Measurements from ENCODE around the gene ZNF880.
A peak's percentile ranks its signal among the peaks of the same experiment; 100 is the strongest.
"Not testable (repeated sequence)": the region's sequence is repeated elsewhere in the genome, so short reads cannot be mapped to it uniquely, and the experiment has no call there.

ZNF880 gene

GRCh38 chr19:52369559-52370340 is at the start of gene ZNF880:
Gene ZNF880, plus strand, starts transcription at chr19:52369923. Its CDS starts 43 bp downstream, at chr19:52369966.
- peak; percentile 91 for DNase-seq

GRCh38 chr19:52322429-52322828 is 47.3 kb upstream of the ZNF880 start:
- no peak for DNase-seq

GRCh38 chr19:52331757-52332156 is 38.0 kb upstream of the ZNF880 start:
- DNase-seq, result no peak

GRCh38 chr19:52335768-52336116 is 34.0 kb upstream of the ZNF880 start:
- DNase-seq, result no peak

- DNase-seq, result peak; percentile 87
These were observed 33.5 kb upstream of the ZNF880 start, which contains the start of gene ZNF610 for GRCh38 chr19:52336117-52336790. Gene ZNF610, plus strand, starts transcription at chr19:52336243. Its CDS starts 12,930 bp downstream, at chr19:52349173.

GRCh38 chr19:52336791-52337381 is 32.8 kb upstream of the ZNF880 start:
- no peak for DNase-seq

GRCh38 chr19:52339022-52339421 is 30.7 kb upstream of the ZNF880 start:
- DNase-seq, result not testable (repeated sequence)

GRCh38 chr19:52343548-52343947 is 26.2 kb upstream of the ZNF880 start:
- DNase-seq, result peak; percentile 68

- no peak for DNase-seq
These were observed 24.6 kb upstream of the ZNF880 start for GRCh38 chr19:52345162-52345561.

- no peak for DNase-seq
These were observed 18.2 kb upstream of the ZNF880 start for GRCh38 chr19:52351512-52351911.

- no peak for DNase-seq
These were observed 3.3 kb upstream of the ZNF880 start for GRCh38 chr19:52366414-52366824.

- DNase-seq, result no peak
These were observed 603 bp downstream of the ZNF880 start for GRCh38 chr19:52370341-52370710.

GRCh38 chr19:52391135-52391534 is 21.4 kb downstream of the ZNF880 start:
- DNase-seq, result no peak

GRCh38 chr19:52397310-52398080 is 27.8 kb downstream of the ZNF880 start, which contains the start of gene ZNF528:
Gene ZNF528, plus strand, starts transcription at chr19:52397849. Its CDS starts 4,165 bp downstream, at chr19:52402014.
- peak; percentile 93 for DNase-seq

- DNase-seq, result no peak
These were observed 28.3 kb downstream of the ZNF880 start for GRCh38 chr19:52398081-52398441.

GRCh38 chr19:52410276-52410675 is 40.6 kb downstream of the ZNF880 start:
- no peak for DNase-seq

- no peak for DNase-seq
These were observed 46.0 kb downstream of the ZNF880 start for GRCh38 chr19:52415711-52416110.

- no peak for DNase-seq
These were observed 59.2 kb downstream of the ZNF880 start, which contains the start of gene ZNF534 for GRCh38 chr19:52428937-52429336. Gene ZNF534, plus strand, starts transcription at chr19:52429148. Its CDS starts 2,327 bp downstream, at chr19:52431475.
